ENCODE measurements around the gene CCDC88A.
"Not testable (repeated sequence)": the region's sequence is repeated elsewhere in the genome, so short reads cannot be mapped to it uniquely, and the experiment has no call there.

Gene CCDC88A

GRCh38 chr2:55385516-55385915 lies 34.1 kb downstream of the CCDC88A start:
- not testable (repeated sequence) for DNase-seq (ENCODE audit: low spot score)

DNA sequence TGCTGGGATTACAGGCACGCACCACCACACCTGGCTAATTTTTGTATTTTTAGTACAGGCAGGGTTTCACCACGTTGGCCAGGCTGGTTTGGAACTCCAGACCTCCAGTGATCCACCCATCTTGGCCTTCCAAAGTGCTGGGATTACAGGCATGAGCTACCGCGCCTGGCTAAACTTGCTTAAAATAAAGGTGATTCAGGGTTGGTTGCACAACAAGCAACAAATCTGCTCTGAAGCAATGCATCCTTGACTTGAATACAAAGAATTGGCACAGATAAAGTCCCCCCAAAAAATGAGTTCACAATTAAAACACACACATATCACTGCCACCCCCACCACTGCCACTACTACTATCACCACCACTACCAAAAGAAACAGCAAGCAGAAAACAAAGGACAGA lies 34.9 kb downstream of the CCDC88A start:
- no peak for DNase-seq (ENCODE audit: low spot score)

- no peak for DNase-seq (ENCODE audit: low spot score)
Measured at GRCh38 chr2:55371376-55371775, 48.3 kb downstream of the CCDC88A start.

DNA sequence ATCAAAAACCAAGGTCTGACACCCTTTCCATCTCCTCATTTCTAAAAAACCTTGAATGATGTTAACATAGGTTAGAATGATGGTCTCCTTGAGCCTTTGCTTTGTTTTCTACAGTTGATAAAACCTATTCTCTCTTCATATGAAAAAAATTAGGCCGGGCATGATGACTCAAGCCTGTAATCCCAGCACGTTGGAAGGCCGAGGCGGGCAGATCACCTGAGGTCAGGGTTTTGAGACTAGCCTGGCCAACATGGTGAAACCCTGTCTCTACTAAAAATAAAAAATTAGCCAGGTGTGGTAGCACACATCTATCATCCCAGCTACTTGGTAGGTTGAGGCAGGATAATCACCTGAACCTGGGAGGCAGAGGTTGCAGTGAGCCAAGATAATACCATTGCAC lies 49.4 kb downstream of the CCDC88A start:
- no peak for DNase-seq (ENCODE audit: low spot score)

DNA sequence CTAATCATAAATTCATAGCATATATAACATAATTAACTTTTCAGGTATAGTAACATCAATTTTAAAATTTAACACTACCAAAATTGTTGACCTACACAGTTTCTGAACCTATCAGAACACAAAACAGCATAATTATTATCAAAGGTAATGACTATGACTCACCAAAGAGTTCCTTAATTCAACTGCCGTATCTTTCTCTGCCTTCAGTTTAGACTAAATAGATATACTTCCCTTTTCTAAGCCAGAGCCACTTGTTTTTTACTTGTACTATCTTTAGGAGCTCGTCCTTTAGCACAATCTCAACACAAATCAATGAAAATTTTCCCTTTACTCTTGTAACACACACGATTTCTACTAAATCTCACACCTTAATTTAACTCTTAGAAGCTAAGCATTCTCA lies 54.4 kb downstream of the CCDC88A start:
- DNase-seq (ENCODE audit: low spot score): no peak

DNA sequence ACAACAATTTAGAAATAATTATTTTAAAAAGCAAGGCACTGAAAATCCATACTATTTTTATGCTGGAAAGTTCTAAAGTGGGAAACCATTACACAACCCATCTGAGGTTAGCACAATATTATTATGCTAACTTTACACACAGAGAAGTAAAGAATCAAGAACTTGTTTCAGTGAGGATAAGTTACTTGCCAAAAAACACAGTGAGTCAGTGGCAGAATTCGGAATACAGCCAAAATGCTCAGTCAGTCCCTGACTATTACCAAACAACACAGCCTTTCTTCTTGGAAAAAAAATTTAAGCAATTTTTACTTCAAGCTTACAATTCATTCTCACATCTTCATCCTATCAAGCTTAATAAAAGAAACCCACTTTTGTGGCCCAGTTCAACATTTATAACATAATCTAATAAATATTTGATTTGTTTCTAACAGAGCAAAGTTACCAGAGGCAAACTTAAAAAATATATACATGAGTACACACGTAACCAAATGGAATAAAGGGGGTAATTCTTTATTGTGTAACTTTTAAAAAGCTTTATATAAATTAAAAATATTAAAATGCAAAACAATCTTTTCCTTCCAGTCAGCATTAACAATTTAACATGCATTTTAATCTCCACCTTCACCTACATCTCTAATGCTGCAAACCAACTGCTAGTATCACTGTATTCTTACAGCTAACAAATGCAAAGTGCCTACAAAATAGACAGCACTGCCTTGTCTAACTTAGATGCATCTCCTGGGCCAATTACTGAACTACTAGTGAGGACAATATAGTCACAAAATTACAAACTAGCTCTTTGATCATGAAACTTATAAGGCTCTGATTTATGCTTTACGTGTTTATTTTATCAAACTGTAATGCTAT lies 55.2 kb downstream of the CCDC88A start:
- DNase-seq (ENCODE audit: low spot score): peak; percentile 27

DNA sequence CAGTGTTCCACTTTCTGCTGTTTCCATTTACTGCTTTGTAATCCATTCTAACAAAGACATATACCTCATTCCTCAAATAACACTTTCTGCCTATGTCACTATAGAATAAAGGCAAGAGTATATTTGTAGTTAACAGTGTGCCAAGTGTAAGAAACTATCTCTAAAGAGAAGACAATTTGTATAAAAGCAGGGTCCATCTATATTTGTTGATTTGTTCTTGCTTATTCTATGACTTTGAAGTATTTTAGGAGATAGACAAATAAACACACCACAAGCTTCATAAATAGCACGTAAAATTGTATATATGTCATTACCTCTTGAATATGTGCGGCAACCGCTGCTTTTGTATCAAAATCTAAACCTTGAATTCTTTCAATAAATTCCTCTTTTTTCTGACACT lies 56.0 kb downstream of the CCDC88A start:
- no peak for DNase-seq (ENCODE audit: low spot score)

- no peak for DNase-seq (ENCODE audit: low spot score)
Measured at GRCh38 chr2:55361465-55362189, 58.0 kb downstream of the CCDC88A start.

DNA sequence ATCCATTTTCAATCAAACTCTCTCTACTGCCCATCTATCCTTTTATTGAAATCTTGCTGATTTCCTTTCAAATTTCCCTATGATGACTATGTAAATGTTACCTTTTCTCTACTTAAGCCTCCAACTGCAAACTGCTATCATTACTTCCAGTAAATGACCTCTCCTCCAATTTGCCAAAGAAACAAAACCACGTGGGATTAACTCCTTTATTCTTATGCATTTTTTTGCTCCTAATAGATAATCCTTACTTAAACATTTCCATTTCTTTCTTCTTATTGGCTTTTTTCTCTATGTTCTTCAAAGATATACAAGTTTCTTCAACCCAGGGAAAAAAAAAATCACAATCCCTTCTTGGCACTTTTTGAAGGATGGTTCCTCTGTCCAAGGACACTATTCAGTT lies 61.2 kb downstream of the CCDC88A start:
- DNase-seq (ENCODE audit: low spot score): no peak

DNA sequence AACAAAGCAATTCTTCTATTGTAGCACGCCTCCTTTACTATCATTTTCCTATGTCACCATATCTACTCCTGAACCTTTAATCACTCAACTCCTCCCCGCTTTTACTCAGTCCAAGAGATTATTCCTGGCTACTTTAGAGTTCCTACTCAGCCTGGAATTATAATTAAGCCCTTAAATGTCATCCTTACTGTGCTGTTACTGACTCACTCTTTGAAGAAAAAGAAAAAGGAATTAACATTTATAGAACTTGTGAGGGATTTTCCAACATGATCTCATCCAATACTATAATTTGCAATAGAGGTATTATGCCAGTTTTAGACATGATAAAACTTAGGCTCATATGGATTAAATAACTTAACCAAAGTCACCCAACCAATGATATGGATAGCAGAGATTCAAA lies 61.7 kb downstream of the CCDC88A start:
- DNase-seq (ENCODE audit: low spot score): no peak

GRCh38 chr2:55357164-55357563 lies 62.5 kb downstream of the CCDC88A start:
- DNase-seq (ENCODE audit: low spot score): no peak

- not testable (repeated sequence) for DNase-seq (ENCODE audit: low spot score)
Measured at GRCh38 chr2:55356136-55356535, 63.5 kb downstream of the CCDC88A start.

- DNase-seq (ENCODE audit: low spot score): no peak
Measured at GRCh38 chr2:55355451-55355850, 64.2 kb downstream of the CCDC88A start.

- no peak for DNase-seq (ENCODE audit: low spot score)
Measured at GRCh38 chr2:55351672-55352071, 68.0 kb downstream of the CCDC88A start.

DNA sequence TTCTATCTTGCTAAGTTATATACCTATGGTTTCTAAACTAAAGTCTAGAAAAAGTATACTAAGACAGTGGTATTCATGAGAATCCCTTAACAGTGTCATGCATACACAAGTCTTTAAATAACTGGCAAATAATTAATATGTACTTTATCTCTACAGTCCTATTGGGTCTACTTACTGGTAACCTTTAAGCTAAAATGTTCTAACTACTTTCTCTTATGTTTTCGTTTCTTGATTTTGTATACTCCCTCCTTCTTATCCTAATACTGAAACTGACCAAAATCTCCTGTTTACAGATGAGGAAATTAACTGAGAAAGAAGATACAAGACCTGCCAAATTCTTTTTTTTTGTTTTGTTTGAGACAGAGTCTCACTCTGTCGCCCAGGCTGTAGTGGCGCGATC lies 74.6 kb downstream of the CCDC88A start:
- no peak for DNase-seq (ENCODE audit: low spot score)

- DNase-seq (ENCODE audit: low spot score): no peak
Measured at GRCh38 chr2:55338268-55338667, 81.4 kb downstream of the CCDC88A start.

DNA sequence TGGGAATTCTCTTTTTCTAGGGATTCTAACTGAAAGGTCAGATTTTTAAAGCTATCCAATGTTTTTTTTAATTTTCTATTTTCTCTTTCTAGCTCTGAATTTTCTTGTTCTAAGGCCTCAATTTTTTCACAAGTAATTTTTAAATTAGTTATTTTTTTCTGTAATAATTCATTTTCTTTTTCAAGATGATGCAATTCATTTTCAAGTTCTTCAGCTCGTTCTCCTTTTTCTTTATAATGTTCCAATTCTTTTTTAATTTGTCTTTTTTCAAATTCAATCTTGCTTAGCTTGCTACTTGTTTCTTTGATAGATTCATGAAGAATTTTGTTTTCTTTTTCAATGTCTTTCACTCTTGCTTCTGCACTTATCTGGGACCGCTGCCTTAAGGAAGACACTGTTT lies 84.9 kb downstream of the CCDC88A start:
- DNase-seq (ENCODE audit: low spot score): no peak

DNA sequence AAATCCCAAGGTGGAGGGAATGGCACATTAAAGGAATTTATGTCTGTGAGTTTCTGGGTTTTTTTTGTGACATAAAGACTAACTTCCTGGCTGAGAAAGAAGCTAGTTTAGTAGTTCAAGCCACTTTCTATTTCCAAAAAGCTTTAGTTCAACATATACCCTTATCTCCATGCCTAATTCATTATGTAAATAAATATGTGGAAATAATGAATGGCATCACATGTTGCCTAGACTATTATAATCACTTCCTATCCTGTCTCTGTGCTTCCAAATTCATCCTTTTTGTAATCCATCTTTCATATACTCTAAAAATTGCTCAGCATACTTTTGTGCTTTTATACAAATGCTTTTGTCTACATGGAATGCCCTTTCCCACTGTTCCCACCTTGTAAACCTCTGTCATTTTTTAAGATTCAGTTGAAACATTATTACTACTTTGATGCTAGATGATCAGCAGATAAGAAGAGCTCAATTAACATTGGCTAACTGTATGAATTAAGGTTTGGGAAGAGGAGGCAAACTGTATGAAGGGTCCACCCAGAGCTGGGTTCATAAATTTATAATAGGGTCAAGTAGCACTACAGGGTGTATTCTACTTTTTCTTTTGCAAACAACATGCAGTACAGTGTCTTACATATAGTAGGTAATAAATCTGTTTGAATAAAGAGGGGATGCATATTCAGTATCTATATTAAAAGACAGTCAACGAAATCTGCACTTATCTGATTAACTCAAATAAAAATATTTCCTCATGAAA lies 88.9 kb downstream of the CCDC88A start:
- DNase-seq (ENCODE audit: low spot score): no peak

DNA sequence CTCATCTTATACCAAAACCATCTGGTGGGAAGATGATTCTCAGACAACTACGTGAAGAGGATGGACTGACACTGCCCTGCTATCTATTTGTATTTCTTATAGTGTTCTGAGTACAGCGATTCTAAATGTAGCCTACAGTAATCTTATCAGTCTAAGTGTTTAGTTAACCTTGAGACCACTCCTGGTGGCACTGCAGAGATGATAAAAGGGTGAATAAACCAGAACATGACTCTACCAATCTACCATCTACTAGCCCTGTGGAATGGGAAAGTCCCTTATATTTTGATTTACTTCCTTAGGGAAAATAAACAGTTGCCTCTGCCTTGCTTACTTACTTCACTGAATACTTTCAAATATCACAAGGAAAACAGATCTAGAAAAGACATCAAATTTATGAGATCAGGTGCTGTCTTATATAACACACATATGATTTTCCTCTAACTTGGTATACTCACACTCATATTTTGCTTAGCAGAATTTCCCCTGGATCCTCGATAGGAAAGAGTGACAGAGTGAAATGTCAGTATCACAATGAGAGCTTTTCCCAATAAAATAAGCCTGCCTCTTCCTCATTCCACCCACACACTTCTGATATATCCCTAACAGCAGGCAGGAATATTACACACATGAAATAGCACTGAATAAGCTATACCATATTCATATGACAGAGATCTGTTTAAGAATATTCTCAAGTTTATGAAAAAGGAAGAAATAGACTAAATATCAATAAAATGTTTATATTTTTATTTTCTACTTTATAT lies 92.0 kb downstream of the CCDC88A start:
- no peak for DNase-seq (ENCODE audit: low spot score)

DNA sequence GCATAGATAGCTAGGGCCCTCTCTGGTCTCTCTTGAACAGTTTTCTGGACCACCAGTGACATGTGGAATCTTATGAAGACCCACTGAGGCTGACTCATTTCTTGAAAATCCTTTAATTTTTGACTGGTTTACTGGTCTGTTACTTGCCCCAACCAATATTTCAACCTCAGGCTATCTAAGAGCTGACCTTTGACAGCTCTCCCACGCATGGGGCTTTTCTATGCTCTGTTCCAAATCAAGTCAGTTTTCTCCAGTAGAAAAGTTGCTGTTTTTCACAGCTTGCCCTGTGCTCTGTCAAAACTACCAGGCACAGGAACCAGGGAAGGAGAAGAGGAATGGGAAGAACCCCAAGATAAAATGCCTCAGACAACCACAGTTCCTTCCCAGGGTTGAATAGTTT lies 104.7 kb downstream of the CCDC88A start:
- no peak for DNase-seq (ENCODE audit: low spot score)

DNA sequence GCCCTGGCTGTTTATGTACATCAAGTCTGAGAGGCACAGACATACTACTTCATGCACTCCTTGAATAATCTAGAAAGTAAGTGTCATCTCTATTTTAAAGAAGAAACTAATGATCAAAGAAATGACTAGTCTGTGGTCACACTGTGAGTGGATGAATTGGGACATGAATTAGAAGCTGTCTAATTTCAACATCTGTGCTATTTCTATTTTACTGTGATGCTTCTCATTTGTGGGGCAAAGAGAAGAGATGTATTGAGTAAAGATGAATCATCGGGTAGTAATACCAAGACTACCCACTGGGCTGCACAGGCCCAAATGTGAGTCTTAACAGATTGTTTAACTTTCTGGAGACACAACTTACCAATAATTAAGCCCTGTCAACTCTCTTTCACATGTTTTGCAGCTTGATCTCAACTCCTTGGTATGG lies 108.2 kb downstream of the CCDC88A start:
- DNase-seq (ENCODE audit: low spot score): no peak

GRCh38 chr2:55309446-55309845 lies 110.2 kb downstream of the CCDC88A start:
- no peak for DNase-seq (ENCODE audit: low spot score)
